ENCODE measurements around the gene JAK3.

DNA sequence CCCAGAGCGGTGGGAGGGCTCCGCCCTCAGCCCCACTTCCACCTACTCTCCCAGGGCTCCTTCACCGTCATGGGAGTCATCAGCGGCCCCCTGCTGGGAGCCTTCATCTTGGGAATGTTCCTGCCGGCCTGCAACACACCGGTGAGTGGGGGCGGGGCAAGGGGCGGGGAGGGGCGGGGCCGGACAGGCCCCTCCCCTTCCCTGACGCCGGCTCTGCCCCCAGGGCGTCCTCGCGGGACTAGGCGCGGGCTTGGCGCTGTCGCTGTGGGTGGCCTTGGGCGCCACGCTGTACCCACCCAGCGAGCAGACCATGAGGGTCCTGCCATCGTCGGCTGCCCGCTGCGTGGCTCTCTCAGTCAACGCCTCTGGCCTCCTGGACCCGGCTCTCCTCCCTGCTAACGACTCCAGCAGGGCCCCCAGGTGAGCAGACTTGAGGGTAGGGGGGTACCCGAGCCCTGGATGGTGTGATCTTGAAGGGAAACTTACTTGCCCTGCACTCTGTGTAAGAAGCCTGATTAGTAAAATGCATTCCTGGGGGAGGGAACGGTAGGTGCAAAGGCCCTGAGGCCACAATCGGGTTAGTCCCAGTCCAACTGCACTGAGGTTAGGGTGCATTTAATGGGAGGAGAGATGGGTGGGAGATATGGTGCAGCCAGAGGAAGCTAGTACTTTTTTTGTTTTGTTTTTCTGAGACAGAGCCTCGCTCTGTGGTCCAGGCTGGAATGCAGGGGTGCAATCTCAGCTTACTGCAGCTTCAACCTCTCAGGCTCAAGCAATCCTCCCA is 36.0 kb upstream of the JAK3 start:
- no peak for TF ChIP-seq POLR2AphosphoS5 (IDR thresholded peaks at IDR 0.05; ENCODE audit: low read depth, low read length)
- no peak for TF ChIP-seq TAF1 (IDR thresholded peaks at IDR 0.05; ENCODE audit: low read depth, low read length)

Measured in GM12891 (cell line).